Measurements from ENCODE around the gene CDH23.
A peak's percentile ranks its signal among the peaks of the same experiment; 100 is the strongest.

GRCh38 chr10:71638822-71639719, 242.4 kb downstream of the CDH23 start:
- TF ChIP-seq MAFF (IDR thresholded peaks at IDR 0.05; ENCODE audit: low read length): no peak
- TF ChIP-seq CHAMP1 (IDR thresholded peaks at IDR 0.05): no peak
- TF ChIP-seq JUNB (CRISPR knock-in tag; conservative IDR thresholded peaks at IDR 0.05): no peak; the same call in 1 of the 2 replicates
- TF ChIP-seq ZNF431 (CRISPR knock-in tag; IDR thresholded peaks at IDR 0.05): 0 out of 2 replicates have a peak, but pooled peaks have one; percentile 62
- no peak; the same call in 1 of the 2 replicates for TF ChIP-seq ZBTB33 (CRISPR knock-in tag; IDR thresholded peaks at IDR 0.05)
- no peak for TF ChIP-seq ZBTB49 (CRISPR knock-in tag; IDR thresholded peaks at IDR 0.05; ENCODE audit: borderline replicate concordance)
- peak; percentile 91 to 93 for TF ChIP-seq RCOR1 (IDR thresholded peaks at IDR 0.05; ENCODE audit: borderline replicate concordance in 1 of 2, low read depth in 2 of 2, low read length in 2 of 2)
- TF ChIP-seq ZBTB7A (IDR thresholded peaks at IDR 0.05; ENCODE audit: borderline replicate concordance, control insufficient read depth, low read depth, low read length): peak; percentile 82
- TF ChIP-seq PKNOX1 (IDR thresholded peaks at IDR 0.05): peak; percentile 84
- TF ChIP-seq ELF4 (CRISPR knock-in tag; IDR thresholded peaks at IDR 0.05): no peak
